ENCODE data around the gene SCFD2.

DNA sequence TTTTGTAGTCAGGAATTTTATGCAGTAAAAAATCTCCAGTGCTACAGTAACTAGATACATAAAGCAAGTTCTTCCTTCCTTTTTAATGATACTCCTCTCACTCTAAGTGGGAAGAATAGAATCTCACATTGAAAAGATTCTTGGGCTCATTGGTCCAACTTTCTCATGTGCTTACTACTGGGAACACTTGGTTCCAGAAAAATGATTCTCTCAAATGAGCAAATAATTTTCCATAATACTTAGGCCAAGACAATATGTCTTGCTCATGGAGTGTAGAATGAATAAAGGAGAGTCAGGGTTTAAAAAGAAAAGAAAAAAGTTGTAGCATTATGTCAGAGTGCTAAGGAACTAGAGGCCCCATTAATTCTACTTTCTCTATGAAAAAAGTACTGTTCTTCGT is 306.0 kb downstream of the SCFD2 start:
- TF ChIP-seq, protein P1, sequence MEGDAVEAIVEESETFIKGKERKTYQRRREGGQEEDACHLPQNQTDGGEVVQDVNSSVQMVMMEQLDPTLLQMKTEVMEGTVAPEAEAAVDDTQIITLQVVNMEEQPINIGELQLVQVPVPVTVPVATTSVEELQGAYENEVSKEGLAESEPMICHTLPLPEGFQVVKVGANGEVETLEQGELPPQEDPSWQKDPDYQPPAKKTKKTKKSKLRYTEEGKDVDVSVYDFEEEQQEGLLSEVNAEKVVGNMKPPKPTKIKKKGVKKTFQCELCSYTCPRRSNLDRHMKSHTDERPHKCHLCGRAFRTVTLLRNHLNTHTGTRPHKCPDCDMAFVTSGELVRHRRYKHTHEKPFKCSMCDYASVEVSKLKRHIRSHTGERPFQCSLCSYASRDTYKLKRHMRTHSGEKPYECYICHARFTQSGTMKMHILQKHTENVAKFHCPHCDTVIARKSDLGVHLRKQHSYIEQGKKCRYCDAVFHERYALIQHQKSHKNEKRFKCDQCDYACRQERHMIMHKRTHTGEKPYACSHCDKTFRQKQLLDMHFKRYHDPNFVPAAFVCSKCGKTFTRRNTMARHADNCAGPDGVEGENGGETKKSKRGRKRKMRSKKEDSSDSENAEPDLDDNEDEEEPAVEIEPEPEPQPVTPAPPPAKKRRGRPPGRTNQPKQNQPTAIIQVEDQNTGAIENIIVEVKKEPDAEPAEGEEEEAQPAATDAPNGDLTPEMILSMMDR (IDR thresholded peaks at IDR 0.05), result no peak
- TF ChIP-seq SIN3A (IDR thresholded peaks at IDR 0.05; ENCODE audit: borderline replicate concordance, insufficient read depth, low read depth, low read length), result no peak
